ENCODE measurements around the gene DGKB.

Gene DGKB

DNA sequence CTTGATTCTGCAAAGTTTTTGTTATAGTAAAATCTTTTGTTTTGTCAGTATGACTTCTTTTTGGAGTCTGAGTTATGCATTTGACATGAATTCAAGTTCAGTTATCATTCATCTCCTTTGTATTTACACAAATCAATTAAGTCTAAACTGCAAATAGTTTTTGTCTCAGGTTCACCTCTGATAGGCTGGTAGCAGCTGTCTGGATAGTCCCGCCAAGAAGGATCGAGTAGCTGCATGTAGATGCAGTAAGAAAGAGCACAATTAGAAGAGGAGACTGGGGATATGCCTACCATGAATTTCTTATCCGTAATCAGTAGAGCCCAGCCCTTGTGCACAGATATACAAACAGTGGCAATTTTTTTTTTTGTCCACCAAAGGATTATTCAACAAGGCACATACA lies 520.6 kb downstream of the DGKB start:
- no peak for DNase-seq (ENCODE audit: low spot score)

DNA sequence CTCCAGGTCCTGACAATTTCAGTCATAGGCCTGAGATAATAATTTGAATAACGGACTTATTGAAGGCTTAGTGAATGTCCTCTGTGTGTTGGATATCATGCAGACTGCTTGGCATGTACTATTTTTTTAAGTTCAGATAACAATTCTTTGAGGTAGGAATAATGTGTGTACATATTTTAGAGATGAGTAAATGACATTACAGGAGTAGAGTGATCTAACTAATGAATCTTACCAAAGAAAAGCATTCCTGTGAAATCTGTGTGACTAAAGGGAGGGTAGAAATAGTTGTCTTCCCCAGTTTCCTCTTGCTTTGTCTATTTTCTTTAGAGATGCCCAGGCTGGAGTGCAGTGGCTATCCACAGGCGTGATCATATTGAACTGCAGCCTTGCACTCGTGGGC lies 521.2 kb downstream of the DGKB start:
- DNase-seq (ENCODE audit: low spot score) = peak; percentile 7

DNA sequence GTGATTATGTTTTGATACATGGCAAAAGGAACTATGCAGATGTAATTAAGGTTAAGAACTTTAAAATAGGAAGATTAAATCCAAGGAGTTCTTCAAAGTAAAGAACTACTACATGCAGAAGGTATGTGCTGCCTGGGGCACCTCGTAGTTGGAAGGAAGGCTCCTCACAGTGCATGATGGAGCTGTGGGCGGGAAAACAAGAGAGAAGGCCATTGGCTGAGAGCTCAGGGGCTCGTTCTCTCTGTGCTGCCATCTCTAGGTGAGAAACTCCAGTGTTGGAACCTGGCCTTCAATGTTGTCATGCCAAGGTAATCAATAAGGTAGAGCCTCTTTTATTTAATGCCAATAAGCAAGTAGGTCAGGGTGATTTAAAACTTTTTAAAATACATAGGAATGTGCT lies 521.7 kb downstream of the DGKB start:
- no peak for DNase-seq (ENCODE audit: low spot score)

DNA sequence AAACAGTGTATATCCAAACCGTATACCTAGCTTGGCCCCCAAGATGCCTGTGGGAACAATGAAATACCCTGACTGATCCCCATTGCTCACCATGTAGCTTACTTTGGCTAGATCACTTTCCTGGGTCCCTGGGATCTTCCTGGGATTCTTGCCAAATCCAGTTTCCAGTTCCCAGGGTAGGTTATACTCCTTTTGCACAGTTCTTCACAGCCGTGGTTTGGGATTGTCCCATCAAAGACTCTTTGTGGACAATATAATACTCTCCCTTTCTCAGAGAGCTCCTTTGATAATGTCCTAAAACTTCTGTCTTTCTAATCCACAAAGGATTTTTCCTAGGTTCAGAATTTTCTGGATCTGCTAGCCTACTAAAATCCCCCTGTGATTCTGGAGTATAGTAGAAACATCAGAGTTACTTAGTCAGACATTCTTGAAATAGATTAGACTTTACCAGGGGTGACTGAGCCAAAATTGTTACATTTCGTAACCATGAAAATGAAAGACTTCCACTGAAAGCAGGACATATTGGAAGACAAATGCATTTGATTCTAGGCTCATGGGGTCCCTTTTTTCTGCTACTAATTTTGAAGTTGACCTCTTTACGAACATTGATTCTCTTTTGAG lies 524.8 kb downstream of the DGKB start:
- peak; percentile 54 for DNase-seq (ENCODE audit: low spot score)

DNA sequence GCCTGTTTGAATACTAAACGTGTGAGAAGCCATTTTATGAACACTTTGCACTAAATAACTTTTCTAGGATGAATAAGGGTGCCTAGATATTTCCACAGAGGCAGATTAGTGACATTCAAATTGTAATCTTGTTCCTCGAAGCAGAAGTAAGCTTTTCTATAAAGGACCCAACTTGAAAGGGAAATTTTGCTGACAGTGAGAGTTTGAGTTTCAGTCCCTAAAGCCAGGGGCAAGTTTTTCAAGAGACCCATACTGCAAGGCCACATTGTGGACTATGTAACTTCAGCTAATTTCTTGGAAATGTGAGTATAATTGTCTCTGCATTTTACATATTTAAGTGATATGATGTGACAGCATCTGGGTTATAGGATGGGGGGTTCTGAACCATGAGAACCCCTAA lies 525.8 kb downstream of the DGKB start:
- no peak for DNase-seq (ENCODE audit: low spot score)

DNA sequence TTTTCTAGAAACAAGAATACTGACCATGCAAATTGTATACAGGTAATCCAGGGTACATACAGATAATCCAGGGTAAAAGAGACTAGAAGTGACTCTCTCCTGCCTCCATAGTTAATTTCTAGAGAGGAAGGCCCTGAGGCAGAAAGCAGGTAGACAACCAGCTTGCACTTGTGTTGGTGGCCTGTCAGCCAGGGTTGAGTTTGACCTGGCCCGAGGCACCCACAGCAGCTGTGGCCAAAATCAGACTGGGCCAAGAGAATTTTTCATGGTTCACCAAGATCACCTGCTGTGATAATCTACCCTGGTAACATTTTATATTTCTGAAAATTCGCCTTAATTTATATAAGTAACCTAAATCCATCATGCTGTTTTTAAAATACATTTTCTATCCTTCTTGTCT lies 526.6 kb downstream of the DGKB start:
- no peak for DNase-seq (ENCODE audit: low spot score)

DNA sequence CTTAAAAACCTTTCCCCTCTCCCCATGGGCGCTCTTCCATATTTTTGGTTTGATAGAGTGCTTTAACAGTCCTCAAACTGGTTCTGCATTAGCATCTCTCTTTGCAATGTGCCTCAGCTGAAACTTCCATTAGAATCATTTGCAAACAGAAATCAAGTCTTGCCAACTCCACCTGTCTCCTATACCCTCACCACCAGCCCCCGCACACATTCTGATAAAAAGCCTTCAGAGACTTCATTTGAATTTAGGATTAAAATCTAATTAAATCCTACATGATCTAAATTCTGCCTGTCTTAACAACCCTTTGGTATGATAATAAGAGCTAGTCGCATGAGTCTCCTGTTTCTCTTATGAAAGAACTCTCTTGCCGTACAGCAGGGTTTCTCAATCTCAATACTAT lies 528.2 kb downstream of the DGKB start:
- no peak for DNase-seq (ENCODE audit: low spot score)

DNA sequence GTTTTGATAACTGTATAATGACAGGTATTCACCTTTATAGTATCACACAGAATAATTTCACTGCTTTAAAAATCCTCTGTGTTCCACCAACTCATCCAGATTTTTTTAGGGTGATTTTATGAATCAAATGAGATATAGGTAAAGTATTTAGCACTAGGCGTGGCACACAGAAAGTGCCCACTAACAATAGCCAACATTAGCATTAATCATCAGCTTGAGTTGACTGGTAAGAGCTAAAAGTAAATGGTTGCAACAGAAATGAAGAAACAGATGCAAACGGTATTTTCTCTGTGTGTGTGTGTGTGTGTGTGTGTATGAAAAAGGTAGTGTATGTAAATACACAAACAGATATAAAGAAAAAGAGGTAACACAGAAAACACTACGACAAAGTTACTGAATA lies 534.3 kb downstream of the DGKB start:
- DNase-seq (ENCODE audit: low spot score) = no peak

DNA sequence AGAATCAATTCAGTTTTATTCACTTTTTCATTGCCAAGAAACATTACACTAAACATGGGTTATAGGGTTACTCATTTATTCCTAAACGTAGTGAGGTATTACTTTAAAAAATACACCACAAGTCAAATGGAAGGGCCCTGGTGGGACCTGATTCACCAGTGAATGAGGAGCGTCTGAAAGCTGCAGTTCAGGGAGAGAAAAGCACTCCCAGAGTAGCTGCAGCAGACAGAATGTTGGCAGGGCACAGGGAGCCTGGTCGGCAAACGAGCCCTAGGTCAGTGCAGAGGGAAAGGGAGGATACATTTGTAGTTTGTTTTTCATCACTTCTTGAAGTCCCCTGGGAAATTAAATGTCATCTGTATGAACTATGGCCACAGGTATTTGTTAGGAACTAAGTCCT lies 551.4 kb downstream of the DGKB start:
- no peak for DNase-seq (ENCODE audit: low spot score)

DNA sequence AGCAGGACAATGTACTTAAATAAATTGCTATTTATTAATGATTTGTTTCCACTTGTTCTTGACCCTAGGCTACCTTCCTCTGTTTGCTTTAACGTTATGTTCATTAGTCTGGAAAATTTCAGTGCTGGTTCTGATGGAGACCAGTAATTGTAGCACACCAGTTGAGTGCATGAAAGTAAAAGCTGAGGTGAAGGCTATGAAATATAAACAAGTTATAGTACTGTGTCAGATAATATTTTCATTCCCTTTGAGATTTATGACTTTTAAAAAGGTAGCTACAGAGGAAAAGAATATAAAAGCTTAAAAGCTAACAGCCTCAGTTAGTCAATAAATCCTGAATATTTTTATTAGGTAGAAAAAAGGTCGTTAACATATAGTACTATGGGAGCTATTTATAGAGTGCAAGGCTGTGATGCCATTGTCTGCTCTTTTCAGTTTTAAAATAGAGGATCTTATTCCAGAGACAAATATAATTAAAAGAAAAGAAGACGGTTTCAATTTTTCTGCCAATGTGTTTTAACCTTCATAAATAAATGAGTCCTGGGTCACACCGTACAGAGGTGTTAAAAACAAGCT lies 561.3 kb downstream of the DGKB start:
- no peak for DNase-seq (ENCODE audit: low spot score)

DNA sequence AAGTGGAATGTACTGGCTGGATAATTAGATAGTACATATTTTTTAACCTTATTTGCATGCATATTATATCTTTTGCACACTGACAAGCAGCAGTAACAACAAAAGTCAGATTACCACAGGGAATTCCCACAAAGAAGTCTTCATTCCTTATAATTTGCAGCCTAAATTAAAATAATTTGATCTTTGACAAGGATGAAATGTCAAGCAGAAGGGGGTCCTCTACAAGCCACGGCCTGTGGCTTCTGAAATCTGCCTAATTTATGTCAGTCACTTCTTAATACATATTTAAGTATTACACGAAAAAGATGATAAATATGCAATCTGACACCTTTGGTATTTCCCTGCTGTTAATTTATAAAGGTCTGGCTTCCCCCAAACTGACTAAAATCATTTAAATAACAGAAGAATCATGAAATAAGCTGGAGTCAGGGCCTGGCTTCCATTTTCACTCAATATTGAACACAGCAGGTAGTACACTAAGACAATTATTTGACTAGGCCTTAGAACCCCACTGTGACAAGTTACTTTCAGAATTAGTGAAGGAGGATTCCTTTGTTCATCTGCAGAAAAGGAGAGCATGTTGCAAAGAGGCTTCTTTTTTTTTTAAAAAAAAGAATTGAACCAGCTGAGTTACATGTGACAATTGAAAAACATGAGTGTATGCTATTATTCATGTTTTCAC lies 562.0 kb downstream of the DGKB start:
- no peak for DNase-seq (ENCODE audit: low spot score)

DNA sequence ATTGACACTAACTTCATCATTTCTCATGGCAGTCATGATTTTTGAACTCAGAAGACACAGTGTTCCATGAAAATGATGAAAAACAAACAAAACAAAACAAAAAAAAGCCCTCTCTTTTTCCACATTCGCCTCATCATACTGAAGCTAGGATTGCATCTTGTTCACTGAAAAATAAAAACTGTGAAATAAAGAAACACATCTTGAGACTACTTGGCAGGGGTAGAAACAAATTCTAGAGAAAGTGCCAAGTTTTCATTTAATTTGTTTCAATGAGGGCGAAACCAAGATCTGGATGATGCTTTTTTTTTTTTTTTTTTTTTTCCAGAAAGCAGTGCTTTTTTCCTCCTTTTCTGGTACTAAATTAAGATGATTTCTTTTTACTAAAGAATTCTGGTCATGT lies 562.7 kb downstream of the DGKB start:
- DNase-seq (ENCODE audit: low spot score) = no peak

DNA sequence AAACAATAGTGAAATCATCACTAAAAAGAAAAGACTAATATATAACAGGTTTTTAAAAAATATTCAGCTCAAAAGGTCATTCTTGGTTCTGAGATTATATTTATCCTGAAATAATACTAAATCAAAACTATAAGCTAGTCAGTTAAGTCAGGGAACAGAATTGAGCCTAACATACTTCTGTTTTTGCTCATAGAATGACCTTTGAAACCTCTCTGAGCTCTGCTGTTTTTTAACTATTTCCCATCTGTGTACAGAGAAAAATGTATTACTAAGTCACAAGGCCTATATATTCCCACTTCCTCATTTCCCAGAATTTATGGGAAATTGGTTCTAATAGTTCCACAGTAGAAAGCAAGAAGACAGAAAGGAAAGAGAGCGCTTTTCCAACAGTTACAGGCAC lies 566.3 kb downstream of the DGKB start:
- no peak for DNase-seq (ENCODE audit: low spot score)

DNA sequence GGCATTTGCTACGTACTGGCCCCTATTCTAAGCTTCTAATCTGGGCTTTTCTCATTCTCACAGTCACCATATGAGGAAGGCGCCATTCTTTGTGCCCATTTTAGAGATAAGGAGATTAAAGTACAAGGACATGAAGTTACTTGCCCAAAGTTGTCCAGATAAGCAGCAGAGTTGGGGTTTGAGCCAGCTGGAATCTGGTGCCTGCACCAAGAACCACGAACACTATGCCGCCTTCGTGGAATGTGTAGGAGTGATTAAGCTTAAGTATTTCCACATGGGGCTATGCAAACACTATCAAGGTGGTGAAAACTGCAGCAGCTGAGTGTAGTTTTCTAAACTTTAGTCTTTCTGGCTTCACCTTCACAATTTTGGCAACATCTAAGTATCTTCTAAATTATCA lies 570.4 kb downstream of the DGKB start:
- DNase-seq (ENCODE audit: low spot score) = no peak

DNA sequence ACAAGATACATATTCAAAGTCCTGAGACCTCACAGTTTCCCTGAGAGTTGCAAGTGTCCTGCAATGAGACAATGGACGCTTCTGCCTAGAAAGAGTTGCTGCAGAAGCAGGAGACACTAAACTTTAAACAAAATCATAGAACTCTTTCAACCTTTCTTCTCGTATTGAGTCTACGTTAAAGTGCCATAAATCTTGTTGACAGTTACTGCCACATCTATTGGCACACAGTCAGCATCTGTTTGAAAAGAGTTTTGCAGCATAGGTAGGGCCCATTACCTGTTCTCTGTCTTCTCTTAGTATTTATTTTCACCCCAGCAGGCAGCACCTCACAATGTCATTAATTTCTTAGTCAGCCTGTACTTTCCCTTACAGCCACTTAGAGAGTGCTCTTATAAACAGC lies 577.8 kb downstream of the DGKB start:
- no peak for DNase-seq (ENCODE audit: low spot score)

DNA sequence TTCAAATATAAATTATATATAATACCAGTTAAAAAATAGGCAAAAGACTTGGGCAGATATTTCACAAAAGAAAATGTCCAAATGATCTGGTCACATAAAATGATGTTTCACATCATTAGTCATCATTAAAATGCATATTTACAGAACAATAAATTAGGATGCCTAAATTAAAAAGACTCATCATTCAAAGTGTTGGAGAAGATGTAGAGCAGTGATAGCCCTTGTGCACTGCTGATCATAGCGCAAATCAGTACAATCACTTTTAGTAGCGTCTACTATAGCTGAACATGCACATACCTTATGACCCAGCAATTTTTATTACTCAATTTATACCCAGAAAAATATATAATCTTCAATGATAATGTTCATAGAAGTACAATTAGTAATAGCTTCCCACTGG lies 579.8 kb downstream of the DGKB start:
- DNase-seq (ENCODE audit: low spot score) = no peak

DNA sequence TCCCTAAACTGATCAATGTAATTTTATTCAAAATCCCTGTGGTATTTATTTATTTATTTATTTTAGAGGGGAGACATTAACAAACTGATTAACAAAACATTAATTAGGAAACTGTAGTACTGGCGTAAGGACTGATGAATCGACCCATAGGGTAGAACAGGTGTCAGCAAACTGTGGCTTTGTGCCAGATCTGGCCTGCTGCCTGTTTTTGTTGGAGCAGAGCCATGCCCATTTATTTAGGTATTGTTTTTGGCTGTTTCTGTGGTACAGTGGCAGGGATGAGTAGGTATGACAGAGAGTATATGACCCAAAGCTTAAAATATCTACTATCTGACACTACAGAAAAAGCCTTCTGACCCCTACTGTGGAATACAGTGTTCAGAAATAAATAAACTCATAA lies 580.6 kb downstream of the DGKB start:
- DNase-seq (ENCODE audit: low spot score) = no peak

DNA sequence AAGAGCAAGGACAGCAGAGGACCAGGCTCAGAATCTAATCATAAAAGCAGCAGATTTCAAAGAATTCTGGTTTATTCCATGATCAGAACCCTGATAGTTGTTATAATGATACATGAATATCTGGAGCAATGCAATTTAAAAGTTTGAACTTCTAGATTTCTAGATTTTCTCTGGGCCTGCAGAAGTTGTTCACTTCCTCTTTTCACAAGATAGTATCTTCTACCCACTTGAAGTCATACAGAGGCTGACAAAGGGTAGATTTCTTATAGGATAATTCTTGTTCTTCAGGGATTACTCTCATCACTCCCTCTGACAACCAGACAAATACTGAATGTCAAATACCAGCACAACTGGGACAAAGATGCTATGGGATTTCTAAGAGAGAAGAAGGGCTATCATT lies 593.1 kb downstream of the DGKB start:
- no peak for DNase-seq (ENCODE audit: low spot score)

DNA sequence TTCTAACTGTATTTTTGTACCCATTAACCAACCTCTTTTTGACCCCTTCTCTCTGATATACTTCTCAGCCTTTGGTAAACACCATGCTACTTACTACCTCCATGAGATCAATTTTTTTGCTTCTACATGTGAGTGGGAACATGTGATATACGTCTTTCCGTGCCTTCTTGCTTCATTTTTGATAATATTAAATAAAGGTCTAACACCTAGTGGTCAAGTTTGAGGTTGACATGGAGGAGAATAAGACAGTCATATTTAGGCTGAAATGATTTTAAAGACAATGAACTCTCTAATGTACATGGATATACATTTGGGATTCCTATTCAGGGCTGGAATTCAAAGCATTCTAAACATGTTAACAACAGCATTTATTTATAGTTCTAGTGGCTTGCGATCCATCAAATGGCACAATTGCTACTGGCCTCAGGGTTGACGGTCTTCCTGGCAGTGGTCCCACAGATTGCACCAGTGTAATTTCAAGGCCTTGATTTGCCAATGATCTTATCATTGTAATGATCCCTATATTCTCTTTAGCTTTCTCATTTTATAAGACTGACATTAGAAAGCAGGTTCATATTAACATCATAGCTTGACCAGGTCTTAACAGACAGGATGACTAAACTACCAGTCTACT lies 597.2 kb downstream of the DGKB start:
- DNase-seq (ENCODE audit: low spot score) = no peak

DNA sequence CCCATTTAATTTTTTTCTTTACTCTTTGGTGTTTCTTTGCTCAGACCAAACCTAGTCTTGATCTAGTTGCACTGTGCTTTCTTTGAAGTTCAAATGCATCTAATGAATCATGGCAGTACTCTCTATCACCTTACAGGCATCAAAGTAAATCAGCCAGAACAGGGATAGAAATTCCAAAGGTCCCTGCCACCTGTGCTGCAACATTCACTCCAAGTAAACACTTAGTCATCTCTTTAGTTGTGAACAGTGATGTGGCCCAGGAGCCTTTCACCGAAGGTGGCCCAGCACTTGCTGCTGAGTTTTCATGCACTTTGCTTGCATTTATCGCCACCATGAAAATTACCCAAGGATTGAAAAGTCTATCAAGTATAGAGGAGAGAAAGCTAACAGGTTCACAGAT lies 599.0 kb downstream of the DGKB start:
- no peak for DNase-seq (ENCODE audit: low spot score)

DNA sequence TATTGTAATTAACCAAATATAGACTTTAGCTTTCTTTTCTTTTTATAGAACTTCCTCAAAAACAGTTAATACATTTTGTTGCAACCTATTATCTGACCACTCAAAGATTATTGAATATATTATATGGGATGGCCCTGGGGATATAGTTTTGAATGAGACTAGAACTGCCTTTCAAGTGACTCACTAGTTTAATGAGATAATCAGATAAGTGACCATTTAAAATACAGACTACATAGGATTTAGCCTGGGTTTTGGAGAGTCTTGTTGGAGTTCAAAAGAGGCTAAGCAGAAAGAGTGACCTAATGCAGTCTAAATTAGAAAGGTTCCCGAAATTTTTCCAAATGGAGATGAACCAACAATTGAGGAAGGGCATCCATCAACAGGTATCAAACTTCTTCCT lies 607.9 kb downstream of the DGKB start:
- no peak for DNase-seq (ENCODE audit: low spot score)

DNA sequence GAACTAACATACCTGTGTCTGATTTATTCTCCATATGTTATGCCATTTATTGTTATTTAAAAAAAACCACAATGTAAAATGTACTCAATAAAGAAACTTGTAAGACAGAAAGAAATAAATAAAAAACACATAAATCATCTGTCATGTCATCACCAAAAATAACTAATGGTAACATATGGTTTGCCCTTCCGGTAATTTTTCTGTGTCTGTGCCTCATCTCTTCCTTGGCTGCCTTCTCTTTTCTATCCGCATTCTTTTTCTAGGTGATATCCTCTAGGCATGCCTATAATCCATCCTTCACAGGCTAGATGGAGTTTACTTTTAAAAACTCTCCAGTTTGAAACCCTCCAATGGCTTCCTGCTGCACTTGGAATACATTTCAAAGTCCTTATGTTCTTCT lies 609.1 kb downstream of the DGKB start:
- no peak for DNase-seq (ENCODE audit: low spot score)

DNA sequence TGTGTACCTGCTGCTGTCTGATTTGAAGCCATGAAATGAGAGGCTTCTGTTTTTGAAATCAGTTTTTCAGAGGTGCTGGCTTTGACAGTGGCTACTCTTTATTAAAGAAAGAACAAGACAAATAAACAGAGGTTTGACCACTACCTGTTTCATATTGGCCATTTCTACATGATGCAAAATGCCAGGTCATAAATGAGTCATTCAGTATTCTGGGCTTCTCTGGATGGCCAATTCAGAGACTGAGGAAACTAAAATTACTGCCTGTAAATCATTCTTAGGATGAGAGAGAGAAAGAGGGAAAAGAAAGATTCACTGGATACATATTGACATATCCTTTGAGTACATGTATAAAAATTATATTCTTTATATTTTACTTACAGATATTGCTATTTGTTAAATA lies 609.8 kb downstream of the DGKB start:
- DNase-seq (ENCODE audit: low spot score) = no peak

DNA sequence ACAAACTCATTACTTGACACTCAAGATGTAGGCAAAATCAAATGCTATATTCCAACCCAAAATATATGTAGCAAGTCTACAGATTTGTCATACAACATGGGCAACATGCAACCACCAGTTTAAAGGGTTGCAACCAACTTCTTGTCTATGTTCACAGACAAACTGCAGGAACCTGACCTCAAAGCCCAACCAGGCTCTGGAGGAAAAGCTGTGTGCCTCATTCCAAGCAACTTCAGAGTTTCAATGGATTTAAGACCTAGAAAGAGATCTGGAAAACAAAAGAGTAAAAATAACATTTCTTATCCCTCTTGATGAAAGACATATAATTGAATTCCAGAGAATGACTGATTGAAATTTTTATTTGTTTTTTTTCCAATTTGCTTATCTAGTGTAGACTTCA lies 612.6 kb downstream of the DGKB start:
- no peak for DNase-seq (ENCODE audit: low spot score)
